ENCODE data around the gene MOK. TPM values are rescaled to one million over a fixed set of nuclear protein-coding genes. Genes with fewer than 3 reads are reported as not detected.

Gene MOK
- total RNA-seq, 3 donors from 2014 or later (not counting 1 experiment from before 2014, with no cell fraction given) = 3.9 to 6.5 (median 4.7) TPM

- Mint-ChIP-seq H3K36me3 (no peaks in the 10 kb centered on the region), H3K27me3 (ENCODE audit: low read depth in 2 of 2) (peaks cover 0 to 3% of the 10 kb centered on the region in 2 donors), H3K9me3 (no peaks in the 10 kb centered on the region), H3K4me3 (no peak overlapping the region), H3K27ac (no peak overlapping the region), H3K4me1 (no peaks in the 10 kb centered on the region)
- Histone ChIP-seq H3K9me3 (ENCODE audit: control insufficient read depth, insufficient read depth, low read length) (no peaks in the 10 kb centered on the region), H3K4me1 (ENCODE audit: control insufficient read depth, insufficient read depth, low read length) (no peaks in the 10 kb centered on the region), H3K27me3 (ENCODE audit: control insufficient read depth, insufficient read depth, low read length) (no peaks in the 10 kb centered on the region), H3K4me3 (ENCODE audit: low read length) (no peak overlapping the region), H3K27ac (ENCODE audit: low read length) (no peak overlapping the region), H3K36me3 (ENCODE audit: control insufficient read depth, insufficient read depth, low read length) (no peaks in the 10 kb centered on the region)
- intact Hi-C loops (cut with micrococcal nuclease) = no loop called here
- DNase-seq = no peak
- 98% methylated on average over 9 of the region's 9 CpGs for WGBS (ENCODE audit: insufficient coverage)
- no peak for ATAC-seq
- no peak for TF ChIP-seq CTCF (IDR thresholded peaks at IDR 0.05)
Observed at GRCh38 chr14:102256716-102257115, 48.2 kb downstream of the MOK start.

DNA sequence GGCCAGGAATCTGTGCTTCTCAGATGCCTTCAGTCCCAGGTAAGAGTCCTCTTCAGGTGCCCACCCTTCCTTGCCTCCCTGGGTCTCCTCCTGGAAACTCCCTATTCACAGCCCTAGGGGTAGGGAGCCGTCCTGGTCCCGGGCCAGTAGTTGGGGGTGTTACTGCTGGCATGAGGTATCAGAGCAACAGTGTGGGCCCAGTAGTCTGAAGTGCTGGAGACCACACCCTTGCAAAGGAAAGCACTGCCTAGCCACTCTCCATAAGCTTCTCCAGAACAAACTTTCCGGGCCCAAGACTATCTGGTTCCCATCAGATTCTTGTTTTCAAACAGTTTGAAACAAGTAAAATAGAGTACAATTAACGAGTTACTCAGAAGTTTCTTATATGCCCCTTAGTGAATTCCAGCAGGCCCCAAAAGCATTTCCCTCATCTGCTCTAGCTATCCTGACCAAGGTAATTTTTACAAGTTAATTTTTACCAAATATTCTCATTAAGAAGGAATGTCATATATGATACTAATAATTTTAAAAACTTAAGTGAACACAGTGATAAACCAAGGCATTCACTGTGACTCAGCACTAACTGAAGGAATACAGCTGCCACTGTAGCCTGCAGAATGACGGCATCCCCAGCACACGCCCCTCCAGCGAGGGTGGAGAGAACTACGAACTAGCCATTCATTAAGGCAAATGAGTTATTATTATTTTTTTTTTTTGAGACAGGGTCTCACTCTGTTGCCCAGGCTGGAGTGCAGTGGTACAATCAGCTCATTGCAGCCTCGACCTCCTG lies 49.4 kb downstream of the MOK start:
- Mint-ChIP-seq H3K4me1 (no peaks in the 10 kb centered on the region), H3K36me3 (no peaks in the 10 kb centered on the region), H3K9me3 (no peaks in the 10 kb centered on the region), H3K27ac (no peak overlapping the region), H3K4me3 (no peak overlapping the region), H3K27me3 (ENCODE audit: low read depth in 2 of 2) (peaks cover 0 to 3% of the 10 kb centered on the region in 2 donors)
- no peak overlapping the region for H3K4me3 ChIP-seq (ENCODE audit: low read length)
- H3K27me3 ChIP-seq (ENCODE audit: control insufficient read depth, insufficient read depth, low read length) = no peaks in the 10 kb centered on the region
- no peak overlapping the region for H3K27ac ChIP-seq (ENCODE audit: low read length)
- intact Hi-C loops (cut with micrococcal nuclease) = no loop called here
- TF ChIP-seq CTCF (IDR thresholded peaks at IDR 0.05) = no peak
- no peak for DNase-seq
- ATAC-seq = no peak
- no peaks in the 10 kb centered on the region for H3K36me3 ChIP-seq (ENCODE audit: control insufficient read depth, insufficient read depth, low read length)
- H3K9me3 ChIP-seq (ENCODE audit: control insufficient read depth, insufficient read depth, low read length) = no peaks in the 10 kb centered on the region
- no peaks in the 10 kb centered on the region for H3K4me1 ChIP-seq (ENCODE audit: control insufficient read depth, insufficient read depth, low read length)
- WGBS (ENCODE audit: insufficient coverage) = 81% methylated on average over 7 of the region's 9 CpGs

GRCh38 chr14:102252834-102253801 lies 51.8 kb downstream of the MOK start:
- Histone ChIP-seq H3K4me3 (ENCODE audit: low read length) (no peak overlapping the region), H3K27ac (ENCODE audit: low read length) (no peak overlapping the region), H3K27me3 (ENCODE audit: control insufficient read depth, insufficient read depth, low read length) (no peaks in the 10 kb centered on the region), H3K4me1 (ENCODE audit: control insufficient read depth, insufficient read depth, low read length) (no peaks in the 10 kb centered on the region), H3K9me3 (ENCODE audit: control insufficient read depth, insufficient read depth, low read length) (no peaks in the 10 kb centered on the region), H3K36me3 (ENCODE audit: control insufficient read depth, insufficient read depth, low read length) (no peaks in the 10 kb centered on the region)
- no peaks in the 10 kb centered on the region for H3K27me3 Mint-ChIP-seq (ENCODE audit: low read depth in 2 of 2)
- H3K4me1 Mint-ChIP-seq = no peaks in the 10 kb centered on the region
- H3K4me3 Mint-ChIP-seq = no peak overlapping the region
- intact Hi-C loops (cut with micrococcal nuclease) = no loop called here
- TF ChIP-seq CTCF (IDR thresholded peaks at IDR 0.05) = no peak
- H3K36me3 Mint-ChIP-seq = no peaks in the 10 kb centered on the region
- ATAC-seq (no peak), DNase-seq (no peak)
- no peaks in the 10 kb centered on the region for H3K9me3 Mint-ChIP-seq
- WGBS (ENCODE audit: insufficient coverage) = 93% methylated on average over 18 of the region's 21 CpGs
- no peak overlapping the region for H3K27ac Mint-ChIP-seq

All from natural killer cell (primary cell).